ENCODE data around the gene PRG3. TPM values are rescaled to one million over a fixed set of nuclear protein-coding genes. Genes with fewer than 3 reads are reported as not detected.

Gene PRG3
- total RNA-seq, 1 donor from 2014 or later, result not detected

- no peak for DNase-seq (ENCODE audit: low spot score, unreplicated experiment)
- Mint-ChIP-seq H3K4me1 (ENCODE audit: low read depth) (no peaks in the 10 kb centered on the region), H3K9me3 (ENCODE audit: low read depth) (no peaks in the 10 kb centered on the region), H3K36me3 (ENCODE audit: insufficient read depth) (peaks cover 9% of the 10 kb centered on the region), H3K27me3 (no peaks in the 10 kb centered on the region), H3K4me3 (ENCODE audit: low read depth) (no peak overlapping the region), H3K27ac (no peak overlapping the region)
- TF ChIP-seq, protein P1, sequence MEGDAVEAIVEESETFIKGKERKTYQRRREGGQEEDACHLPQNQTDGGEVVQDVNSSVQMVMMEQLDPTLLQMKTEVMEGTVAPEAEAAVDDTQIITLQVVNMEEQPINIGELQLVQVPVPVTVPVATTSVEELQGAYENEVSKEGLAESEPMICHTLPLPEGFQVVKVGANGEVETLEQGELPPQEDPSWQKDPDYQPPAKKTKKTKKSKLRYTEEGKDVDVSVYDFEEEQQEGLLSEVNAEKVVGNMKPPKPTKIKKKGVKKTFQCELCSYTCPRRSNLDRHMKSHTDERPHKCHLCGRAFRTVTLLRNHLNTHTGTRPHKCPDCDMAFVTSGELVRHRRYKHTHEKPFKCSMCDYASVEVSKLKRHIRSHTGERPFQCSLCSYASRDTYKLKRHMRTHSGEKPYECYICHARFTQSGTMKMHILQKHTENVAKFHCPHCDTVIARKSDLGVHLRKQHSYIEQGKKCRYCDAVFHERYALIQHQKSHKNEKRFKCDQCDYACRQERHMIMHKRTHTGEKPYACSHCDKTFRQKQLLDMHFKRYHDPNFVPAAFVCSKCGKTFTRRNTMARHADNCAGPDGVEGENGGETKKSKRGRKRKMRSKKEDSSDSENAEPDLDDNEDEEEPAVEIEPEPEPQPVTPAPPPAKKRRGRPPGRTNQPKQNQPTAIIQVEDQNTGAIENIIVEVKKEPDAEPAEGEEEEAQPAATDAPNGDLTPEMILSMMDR (IDR thresholded peaks at IDR 0.05; ENCODE audit: unreplicated experiment), result no peak
These were observed 27.8 kb upstream of the PRG3 start for GRCh38 chr11:57408771-57409170.

- H3K4me1 Mint-ChIP-seq (ENCODE audit: low read depth), result no peaks in the 10 kb centered on the region
- no peaks in the 10 kb centered on the region for H3K27me3 Mint-ChIP-seq
- no peak overlapping the region for H3K27ac Mint-ChIP-seq
- peaks cover 6% of the 10 kb centered on the region for H3K36me3 Mint-ChIP-seq (ENCODE audit: insufficient read depth)
- DNase-seq (ENCODE audit: low spot score, unreplicated experiment), result no peak
- H3K9me3 Mint-ChIP-seq (ENCODE audit: low read depth), result no peaks in the 10 kb centered on the region
- H3K4me3 Mint-ChIP-seq (ENCODE audit: low read depth), result no peak overlapping the region
- TF ChIP-seq, protein P1 (IDR thresholded peaks at IDR 0.05; ENCODE audit: unreplicated experiment), result no peak
These were observed 27.1 kb upstream of the PRG3 start for GRCh38 chr11:57407941-57408475.

DNA sequence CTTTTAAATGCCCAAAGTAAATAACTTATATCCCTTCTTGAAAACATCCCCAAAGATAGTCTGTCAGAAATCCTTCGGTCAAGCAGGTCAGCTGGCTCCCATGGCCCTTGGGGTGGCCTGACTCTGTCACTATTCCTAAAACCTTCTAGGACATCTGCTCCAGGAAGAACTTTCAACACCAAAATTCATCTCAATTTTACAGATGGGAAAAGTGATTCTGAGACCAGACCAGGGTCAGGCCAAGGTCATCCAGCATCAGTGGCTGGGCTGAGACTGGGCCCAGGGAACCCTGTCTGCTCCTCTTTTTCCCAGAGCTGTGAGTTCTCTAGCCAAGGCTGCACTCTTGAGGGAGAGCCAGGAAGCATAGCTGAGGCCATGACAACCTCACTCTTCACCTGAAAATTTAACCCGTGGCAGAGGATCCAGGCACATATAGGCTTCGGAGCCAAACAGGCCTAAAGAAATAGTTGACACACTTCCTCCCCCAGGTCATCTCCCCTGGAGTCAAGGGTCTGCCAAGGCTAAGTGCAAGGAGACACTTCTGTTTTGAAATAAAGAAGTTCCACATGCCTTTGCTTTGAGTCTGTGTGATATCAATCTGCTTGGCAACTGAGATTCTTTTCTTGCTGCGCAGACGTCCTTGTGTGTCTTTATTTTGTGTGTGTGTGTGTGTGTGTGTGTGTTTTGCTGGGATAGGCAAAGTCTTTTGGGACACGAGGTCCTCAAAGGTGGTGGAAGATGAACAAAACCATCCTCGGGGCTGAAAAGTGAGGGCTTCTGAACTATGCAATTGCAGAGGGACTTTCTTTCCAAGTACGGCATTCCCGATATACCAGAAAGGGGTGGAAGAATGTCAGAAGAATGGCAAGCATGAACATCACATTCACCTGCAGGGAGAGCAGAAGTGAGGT, 26.3 kb upstream of the PRG3 start:
- TF ChIP-seq, protein P1 (IDR thresholded peaks at IDR 0.05; ENCODE audit: unreplicated experiment), result no peak
- no peak overlapping the region for H3K27ac Mint-ChIP-seq
- H3K4me3 Mint-ChIP-seq (ENCODE audit: low read depth), result no peak overlapping the region
- H3K9me3 Mint-ChIP-seq (ENCODE audit: low read depth), result no peaks in the 10 kb centered on the region
- no peaks in the 10 kb centered on the region for H3K4me1 Mint-ChIP-seq (ENCODE audit: low read depth)
- DNase-seq (ENCODE audit: low spot score, unreplicated experiment), result no peak
- no peaks in the 10 kb centered on the region for H3K27me3 Mint-ChIP-seq
- peaks cover 6% of the 10 kb centered on the region for H3K36me3 Mint-ChIP-seq (ENCODE audit: insufficient read depth)

- Mint-ChIP-seq H3K27ac (no peak overlapping the region), H3K4me3 (ENCODE audit: low read depth) (no peak overlapping the region), H3K4me1 (ENCODE audit: low read depth) (no peaks in the 10 kb centered on the region), H3K9me3 (ENCODE audit: low read depth) (no peaks in the 10 kb centered on the region), H3K36me3 (ENCODE audit: insufficient read depth) (peaks cover 6% of the 10 kb centered on the region), H3K27me3 (no peaks in the 10 kb centered on the region)
- TF ChIP-seq, protein P1 (IDR thresholded peaks at IDR 0.05; ENCODE audit: unreplicated experiment), result no peak
- no peak for DNase-seq (ENCODE audit: low spot score, unreplicated experiment)
These were observed 25.5 kb upstream of the PRG3 start for GRCh38 chr11:57406337-57406904.

- Mint-ChIP-seq H3K27me3 (no peaks in the 10 kb centered on the region), H3K9me3 (ENCODE audit: low read depth) (no peaks in the 10 kb centered on the region), H3K27ac (no peak overlapping the region), H3K36me3 (ENCODE audit: insufficient read depth) (peaks cover 3% of the 10 kb centered on the region), H3K4me1 (ENCODE audit: low read depth) (no peaks in the 10 kb centered on the region), H3K4me3 (ENCODE audit: low read depth) (no peak overlapping the region)
- no peak for DNase-seq (ENCODE audit: low spot score, unreplicated experiment)
- TF ChIP-seq, protein P1 (IDR thresholded peaks at IDR 0.05; ENCODE audit: unreplicated experiment), result no peak
These were observed 24.4 kb upstream of the PRG3 start for GRCh38 chr11:57405271-57405860.
